Transverse colon (tissue), 3 donors: Measurements from ENCODE around the gene PCED1A.

Experiments used
- EP300 ChIP-seq: sonication (generic); formaldehyde crosslinking; IDR thresholded peaks from one replicate; pipeline ENCODE4 v1.6.1; 2017; ENCODE audit warnings: antibody characterized with exemption, low read depth
- POLR2A ChIP-seq: fragments of 450-650 bp; IDR thresholded peaks from one replicate; pipeline ENCODE4 v1.6.1; 2016; ENCODE audit warnings: antibody characterized with exemption, mild to moderate bottlenecking, moderate library complexity
- TF ChIP-seq, protein P1 (sequence below), 5 experiments: fragments of 200-600 bp in 3 of 5; fragments of 450-650 bp in 2 of 5; sonication (generic) in 3 of 5; IDR thresholded peaks; 1 replicate in 2 of 5; 2 replicates in 3 of 5; pipeline ENCODE4 v1.5.1; 2016 to 2017; ENCODE audit warnings: antibody characterized with exemption in 5 of 5, inconsistent platforms in 3 of 5, mild to moderate bottlenecking in 2 of 5, moderate library complexity in 1 of 5

DNA sequence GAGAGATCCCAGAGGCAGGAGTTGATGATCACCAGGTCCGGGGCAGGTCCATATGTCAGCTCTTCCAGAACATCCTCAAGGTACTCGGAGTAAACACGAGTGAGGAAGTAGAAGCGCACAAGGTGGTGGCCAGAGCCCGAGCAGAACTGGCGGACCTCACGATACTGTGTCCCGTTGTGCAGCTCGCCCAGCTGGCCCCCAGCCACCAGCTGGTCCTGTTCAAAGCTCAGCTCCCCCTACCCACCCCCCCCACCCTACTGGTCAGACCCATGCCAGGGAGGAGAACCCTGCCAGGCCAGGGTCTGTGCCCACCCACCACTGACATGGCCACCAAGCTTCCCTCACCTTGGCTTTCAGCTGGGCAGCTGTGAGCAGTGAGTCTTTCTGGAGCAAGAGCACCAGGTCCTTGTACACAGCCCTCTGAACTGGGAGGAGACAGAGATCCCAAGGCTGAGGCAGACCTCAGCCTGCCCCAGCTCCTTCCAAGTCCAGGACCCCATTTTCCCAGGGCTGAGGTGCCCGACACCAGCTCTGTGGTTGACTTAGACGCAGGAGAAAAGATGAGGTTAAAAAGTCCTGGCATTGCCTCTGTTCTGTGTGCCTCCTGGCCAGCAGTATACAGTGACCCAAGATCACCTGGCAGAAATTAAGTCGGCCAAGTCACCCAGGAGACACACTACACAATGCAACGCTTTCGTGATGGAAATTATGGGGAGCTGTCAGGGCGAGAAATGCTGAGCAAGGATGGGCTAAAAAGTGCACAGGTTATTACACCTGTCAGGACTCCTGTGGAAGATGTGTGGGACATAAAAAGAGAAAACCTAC, 1.4 kb downstream of the PCED1A start:
- TF ChIP-seq, protein P1, sequence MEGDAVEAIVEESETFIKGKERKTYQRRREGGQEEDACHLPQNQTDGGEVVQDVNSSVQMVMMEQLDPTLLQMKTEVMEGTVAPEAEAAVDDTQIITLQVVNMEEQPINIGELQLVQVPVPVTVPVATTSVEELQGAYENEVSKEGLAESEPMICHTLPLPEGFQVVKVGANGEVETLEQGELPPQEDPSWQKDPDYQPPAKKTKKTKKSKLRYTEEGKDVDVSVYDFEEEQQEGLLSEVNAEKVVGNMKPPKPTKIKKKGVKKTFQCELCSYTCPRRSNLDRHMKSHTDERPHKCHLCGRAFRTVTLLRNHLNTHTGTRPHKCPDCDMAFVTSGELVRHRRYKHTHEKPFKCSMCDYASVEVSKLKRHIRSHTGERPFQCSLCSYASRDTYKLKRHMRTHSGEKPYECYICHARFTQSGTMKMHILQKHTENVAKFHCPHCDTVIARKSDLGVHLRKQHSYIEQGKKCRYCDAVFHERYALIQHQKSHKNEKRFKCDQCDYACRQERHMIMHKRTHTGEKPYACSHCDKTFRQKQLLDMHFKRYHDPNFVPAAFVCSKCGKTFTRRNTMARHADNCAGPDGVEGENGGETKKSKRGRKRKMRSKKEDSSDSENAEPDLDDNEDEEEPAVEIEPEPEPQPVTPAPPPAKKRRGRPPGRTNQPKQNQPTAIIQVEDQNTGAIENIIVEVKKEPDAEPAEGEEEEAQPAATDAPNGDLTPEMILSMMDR (IDR thresholded peaks at IDR 0.05), result no peak
- TF ChIP-seq POLR2A (no peak), EP300 (no peak)
